Measurements from ENCODE around the gene METTL3.
A peak's percentile ranks its signal among the peaks of the same experiment; 100 is the strongest.

Gene METTL3

GRCh38 chr14:21476523-21476924 lies 34.6 kb downstream of the METTL3 start:
- peak; percentile 24 for DNase-seq

- no peak for DNase-seq
Measured at GRCh38 chr14:21475767-21476522, 35.2 kb downstream of the METTL3 start.

- no peak for DNase-seq
Measured at GRCh38 chr14:21467616-21468015, 43.5 kb downstream of the METTL3 start.

- DNase-seq, result peak; percentile 63
Measured at GRCh38 chr14:21455912-21456667, 55.0 kb downstream of the METTL3 start, which contains the start of gene CHD8. TSS of gene CHD8 (minus strand) at chr14:21456123. CDS start at chr14:21431643, 24,480 bp downstream.

- no peak for DNase-seq
Measured at GRCh38 chr14:21455592-21455911, 55.6 kb downstream of the METTL3 start.

DNA sequence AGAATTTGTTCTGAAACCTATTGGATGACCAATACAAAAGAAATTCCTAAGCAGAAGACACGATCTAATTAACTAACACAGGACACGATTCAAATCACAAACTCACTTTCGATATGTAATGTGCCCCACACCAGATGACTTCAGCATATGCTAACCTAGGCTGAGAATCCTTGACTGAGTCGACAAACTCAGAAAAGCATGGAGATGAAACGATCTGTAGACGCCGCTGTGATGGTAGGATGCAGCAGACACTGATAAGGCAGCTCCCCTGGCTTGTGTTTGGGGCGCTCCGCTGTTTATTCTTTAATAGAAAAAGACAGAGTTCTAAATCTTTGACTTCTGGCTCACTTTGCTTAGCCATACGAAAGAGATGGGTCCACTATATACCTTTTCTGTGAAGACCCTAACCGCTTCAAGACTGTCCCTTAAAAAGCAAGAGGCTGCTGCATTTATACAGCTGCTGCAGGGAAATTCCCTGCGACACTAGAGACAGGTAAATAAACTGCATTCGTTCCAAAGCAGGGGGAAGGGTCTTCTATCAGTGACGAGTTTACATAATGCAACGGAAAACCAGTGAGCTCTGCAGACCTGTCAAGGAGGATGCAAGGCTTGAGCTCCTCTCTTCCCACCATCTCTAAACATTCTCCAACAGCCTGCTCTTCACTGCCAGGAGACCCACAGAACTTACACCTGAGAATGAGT lies 56.1 kb downstream of the METTL3 start:
- DNase-seq, result no peak

DNA sequence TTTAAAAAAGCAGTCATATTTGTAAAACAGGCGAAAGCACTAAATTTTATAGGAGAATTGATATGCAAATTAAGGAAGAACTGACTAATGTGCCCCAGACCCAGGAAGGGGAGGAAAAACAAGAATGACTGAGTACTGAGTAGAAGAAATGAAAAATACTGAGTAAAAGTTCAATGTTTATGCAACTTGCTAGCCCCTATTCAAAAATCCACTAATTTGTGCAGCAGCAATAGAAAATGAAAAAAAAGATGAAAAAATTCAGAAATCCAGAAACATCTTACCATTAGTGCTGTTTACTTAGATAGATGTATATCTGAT lies 61.3 kb downstream of the METTL3 start:
- DNase-seq, result no peak
